HG03139 (cell line): Measurements from ENCODE around the gene LDLRAD4.

ENCODE experiments used
- ATAC-seq: cut with Tn5 transposase; IDR thresholded peaks from one replicate; pipeline ENCODE4 v1.9.1; 2021; ENCODE audit not compliant: unreplicated experiment

The LDLRAD4 gene

GRCh38 chr18:13540477-13541182, 322.1 kb downstream of the LDLRAD4 start:
- no peak for ATAC-seq

GRCh38 chr18:13541621-13542519, 323.3 kb downstream of the LDLRAD4 start:
- ATAC-seq = no peak

GRCh38 chr18:13542520-13542847, 323.9 kb downstream of the LDLRAD4 start:
- no peak for ATAC-seq

- ATAC-seq = no peak
These were observed 324.6 kb downstream of the LDLRAD4 start for GRCh38 chr18:13543144-13543543.

GRCh38 chr18:13543811-13544732, 325.5 kb downstream of the LDLRAD4 start:
- no peak for ATAC-seq

GRCh38 chr18:13544953-13545352, 326.4 kb downstream of the LDLRAD4 start:
- no peak for ATAC-seq

GRCh38 chr18:13545514-13545913, 327.0 kb downstream of the LDLRAD4 start:
- ATAC-seq = no peak

- no peak for ATAC-seq
These were observed 327.4 kb downstream of the LDLRAD4 start for GRCh38 chr18:13545955-13546354.

- no peak for ATAC-seq
These were observed 328.1 kb downstream of the LDLRAD4 start for GRCh38 chr18:13546638-13547037.

- ATAC-seq = no peak
These were observed 328.8 kb downstream of the LDLRAD4 start for GRCh38 chr18:13547347-13547746.

- no peak for ATAC-seq
These were observed 329.7 kb downstream of the LDLRAD4 start for GRCh38 chr18:13548106-13548819.

- peak; percentile 57 for ATAC-seq
These were observed 330.7 kb downstream of the LDLRAD4 start for GRCh38 chr18:13548966-13549879.

- ATAC-seq = no peak
These were observed 331.3 kb downstream of the LDLRAD4 start for GRCh38 chr18:13549880-13550232.

GRCh38 chr18:13550418-13551304, 332.1 kb downstream of the LDLRAD4 start:
- no peak for ATAC-seq

- no peak for ATAC-seq
These were observed 332.7 kb downstream of the LDLRAD4 start for GRCh38 chr18:13551305-13551603.

GRCh38 chr18:13551841-13552733, 333.5 kb downstream of the LDLRAD4 start:
- no peak for ATAC-seq

GRCh38 chr18:13553449-13553848, 334.9 kb downstream of the LDLRAD4 start:
- ATAC-seq = no peak

- no peak for ATAC-seq
These were observed 336.6 kb downstream of the LDLRAD4 start for GRCh38 chr18:13555192-13555591.
